GM18502 (cell line): ENCODE results near the gene RNF123.
"Not testable (repeated sequence)": the region's sequence is repeated elsewhere in the genome, so short reads cannot be mapped to it uniquely, and the experiment has no call there.

Experiments used
- ATAC-seq: cut with Tn5 transposase; IDR thresholded peaks from one replicate; pipeline ENCODE4 v1.9.1; 2021; ENCODE audit warnings: mild to moderate bottlenecking; ENCODE audit not compliant: unreplicated experiment, poor library complexity

The RNF123 gene

GRCh38 chr3:49733551-49733950 is 44.2 kb downstream of the RNF123 start:
- no peak for ATAC-seq

- no peak for ATAC-seq
Measured at GRCh38 chr3:49734752-49735151, 45.4 kb downstream of the RNF123 start.

GRCh38 chr3:49738067-49738713 is 48.8 kb downstream of the RNF123 start:
- ATAC-seq: no peak

- ATAC-seq: no peak
Measured at GRCh38 chr3:49740427-49740826, 51.1 kb downstream of the RNF123 start.

GRCh38 chr3:49745986-49746385 is 56.6 kb downstream of the RNF123 start:
- ATAC-seq: no peak

GRCh38 chr3:49747792-49748480 is 58.6 kb downstream of the RNF123 start:
- no peak for ATAC-seq

GRCh38 chr3:49748874-49749273 is 59.5 kb downstream of the RNF123 start:
- ATAC-seq: not testable (repeated sequence)

- no peak for ATAC-seq
Measured at GRCh38 chr3:49750056-49750455, 60.7 kb downstream of the RNF123 start.

- no peak for ATAC-seq
Measured at GRCh38 chr3:49751501-49751900, 62.1 kb downstream of the RNF123 start.

GRCh38 chr3:49754536-49754935 is 65.2 kb downstream of the RNF123 start:
- no peak for ATAC-seq

GRCh38 chr3:49756036-49756435 is 66.7 kb downstream of the RNF123 start:
- ATAC-seq: no peak

- ATAC-seq: no peak
Measured at GRCh38 chr3:49757197-49757596, 67.8 kb downstream of the RNF123 start.

- no peak for ATAC-seq
Measured at GRCh38 chr3:49759226-49759625, 69.9 kb downstream of the RNF123 start.

- ATAC-seq: no peak
Measured at GRCh38 chr3:49761661-49762060, 72.3 kb downstream of the RNF123 start.

GRCh38 chr3:49763981-49764380 is 74.6 kb downstream of the RNF123 start:
- no peak for ATAC-seq

- ATAC-seq: no peak
Measured at GRCh38 chr3:49769286-49769915, 80.0 kb downstream of the RNF123 start.

- ATAC-seq: no peak
Measured at GRCh38 chr3:49769926-49770325, 80.6 kb downstream of the RNF123 start.
